ENCODE data around the gene PLA2G6. TPM values are rescaled to one million over a fixed set of nuclear protein-coding genes. Genes with fewer than 3 reads are reported as not detected.

The PLA2G6 gene
- total and polyA plus RNA-seq, 2 of the 8 experiments (the other 6 are each of a cell fraction or from before 2014, with no cell fraction given): 13.2 to 21.0 TPM

- TF ChIP-seq CTCF (IDR thresholded peaks at IDR 0.05; ENCODE audit: control extremely low read depth in 1 of 3, insufficient read depth in 1 of 3, low read depth in 1 of 3, low read length in 3 of 3): peak; percentile 75 to 81 (median 76)
- no peak for TF ChIP-seq SP1 (IDR thresholded peaks at IDR 0.05; ENCODE audit: low read depth, low read length)
Observed at GRCh38 chr22:38074181-38075104, 107.2 kb downstream of the PLA2G6 start (continued).
